ENCODE measurements around the gene UBXN11.
"Not testable (repeated sequence)": the region's sequence is repeated elsewhere in the genome, so short reads cannot be mapped to it uniquely, and the experiment has no call there.

UBXN11 gene

GRCh38 chr1:26337206-26337535, 30.7 kb upstream of the UBXN11 start:
- Histone ChIP-seq H3K79me1 (ENCODE audit: low read depth, low read length) (peaks cover 2% of the 10 kb centered on the region), H2AK5ac (ENCODE audit: low read depth, low read length) (peak overlapping the region; percentile 72), H4K91ac (ENCODE audit: low read depth, low read length, poor library complexity) (no peak overlapping the region), H3K4ac (ENCODE audit: low read length) (no peak overlapping the region), H2BK5ac (ENCODE audit: low read length) (peak overlapping the region; percentile 82), H2BK120ac (ENCODE audit: low read depth, low read length) (no peak overlapping the region), H3K14ac (ENCODE audit: low read length) (no peak overlapping the region), H4K8ac (ENCODE audit: low read depth, low read length) (no peak overlapping the region), H2BK15ac (ENCODE audit: low read length) (peak overlapping the region; percentile 99), H3K27ac (replicated peaks; ENCODE audit: low read length) (peak overlapping the region; percentile 24), H3K9ac (ENCODE audit: low read depth, low read length, poor library complexity) (peak overlapping the region; percentile 47), H3K18ac (ENCODE audit: low read length) (no peak overlapping the region), H3K4me3 (ENCODE audit: low read length in 2 of 2) (peak overlapping the region in 1 of 2 donors; percentile 14), H2AFZ (ENCODE audit: low read length) (peak overlapping the region; percentile 78), H3K4me2 (ENCODE audit: insufficient read depth, low read length, poor library complexity, severe bottlenecking) (no peak overlapping the region), H3K27me3 (ENCODE audit: control insufficient read depth in 3 of 3, insufficient read depth in 3 of 3, low read depth in 1 of 3, low read length in 3 of 3) (no peaks in the 10 kb centered on the region), H3K4me1 (ENCODE audit: control insufficient read depth in 2 of 2, insufficient read depth in 1 of 2, low read depth in 1 of 2, low read length in 2 of 2) (peaks cover 14 to 19% of the 10 kb centered on the region in 2 donors), H3K9me3 (replicated peaks in 1 of 2; ENCODE audit: control insufficient read depth in 2 of 2, insufficient read depth in 1 of 2, low read depth in 1 of 2, low read length in 2 of 2) (no peaks in the 10 kb centered on the region), H3K23ac (ENCODE audit: low read depth, low read length, poor library complexity) (no peak overlapping the region), H2BK12ac (ENCODE audit: low read length) (no peak overlapping the region), H3K36me3 (replicated peaks in 1 of 2; ENCODE audit: control insufficient read depth in 2 of 2, insufficient read depth in 2 of 2, low read length in 2 of 2) (no peaks in the 10 kb centered on the region)
- DNase-seq (ENCODE audit: low spot score): no peak
- WGBS, 2 donors (ENCODE audit: extremely low coverage in 2 of 2, insufficient read length in 2 of 2, insufficient replicate concordance in 1 of 2): no CpG with 5 or more reads among the region's 7 CpGs

DNA sequence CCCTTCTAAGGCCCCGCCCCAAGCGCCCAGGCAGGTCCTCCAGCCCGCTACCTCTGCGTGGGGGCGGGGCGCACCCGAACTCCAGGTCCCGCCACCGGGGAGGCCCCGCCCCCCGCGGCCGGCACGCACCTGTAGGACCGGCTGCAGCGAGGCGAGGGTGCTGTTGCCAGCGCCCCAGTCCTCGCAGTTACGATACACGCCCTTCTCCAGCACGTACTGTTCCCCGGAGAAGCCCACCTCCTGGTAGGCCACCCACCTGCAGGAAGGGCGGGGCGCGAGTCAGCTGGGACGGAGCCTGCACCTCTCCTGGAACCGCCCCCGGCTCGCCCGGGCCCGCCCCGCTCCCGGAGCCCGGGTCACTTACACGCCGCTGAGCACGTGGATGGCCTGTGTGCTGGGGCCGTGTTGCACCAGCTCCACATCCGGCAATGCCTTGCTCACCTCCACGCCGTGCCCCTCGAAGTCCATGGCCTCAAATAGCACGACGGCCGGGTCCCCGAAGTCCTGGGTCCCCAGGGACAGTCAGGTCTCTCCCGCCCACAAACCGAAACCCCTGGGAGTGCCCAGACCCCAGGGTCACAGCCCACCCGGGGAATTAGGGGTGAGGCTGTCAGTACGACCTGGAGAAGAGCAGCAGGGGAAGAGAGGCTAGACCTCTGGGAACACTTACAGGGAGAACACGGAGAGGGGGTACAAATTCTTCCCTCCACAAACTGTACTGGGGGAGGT, 30.2 kb upstream of the UBXN11 start:
- peak overlapping the region; percentile 86 for H3K9ac ChIP-seq (ENCODE audit: low read depth, low read length, poor library complexity)
- H3K23ac ChIP-seq (ENCODE audit: low read depth, low read length, poor library complexity): peak overlapping the region; percentile 93
- H3K18ac ChIP-seq (ENCODE audit: low read length): peak overlapping the region; percentile 98
- no peaks in the 10 kb centered on the region for H3K9me3 ChIP-seq (replicated peaks in 1 of 2; ENCODE audit: control insufficient read depth in 2 of 2, insufficient read depth in 1 of 2, low read depth in 1 of 2, low read length in 2 of 2)
- H3K14ac ChIP-seq (ENCODE audit: low read length): peak overlapping the region; percentile 25
- H3K36me3 ChIP-seq (replicated peaks in 1 of 2; ENCODE audit: control insufficient read depth in 2 of 2, insufficient read depth in 2 of 2, low read length in 2 of 2): no peaks in the 10 kb centered on the region
- peaks cover 14 to 19% of the 10 kb centered on the region in 2 donors for H3K4me1 ChIP-seq (ENCODE audit: control insufficient read depth in 2 of 2, insufficient read depth in 1 of 2, low read depth in 1 of 2, low read length in 2 of 2)
- peak overlapping the region in 1 of 2 donors; percentile 77 for H3K4me3 ChIP-seq (ENCODE audit: low read length in 2 of 2)
- no peak overlapping the region for H4K8ac ChIP-seq (ENCODE audit: low read depth, low read length)
- H2AK5ac ChIP-seq (ENCODE audit: low read depth, low read length): peak overlapping the region; percentile 72
- no CpG with 5 or more reads among the region's 52 CpGs for WGBS, 2 donors (ENCODE audit: extremely low coverage in 2 of 2, insufficient read length in 2 of 2, insufficient replicate concordance in 1 of 2)
- H2BK15ac ChIP-seq (ENCODE audit: low read length): peak overlapping the region; percentile 99
- H3K27me3 ChIP-seq (ENCODE audit: control insufficient read depth in 3 of 3, insufficient read depth in 3 of 3, low read depth in 1 of 3, low read length in 3 of 3): no peaks in the 10 kb centered on the region
- H4K91ac ChIP-seq (ENCODE audit: low read depth, low read length, poor library complexity): peak overlapping the region; percentile 25
- no peak overlapping the region for H3K27ac ChIP-seq (replicated peaks; ENCODE audit: low read length)
- H2BK120ac ChIP-seq (ENCODE audit: low read depth, low read length): no peak overlapping the region
- H3K4me2 ChIP-seq (ENCODE audit: insufficient read depth, low read length, poor library complexity, severe bottlenecking): peak overlapping the region; percentile 91
- H2BK5ac ChIP-seq (ENCODE audit: low read length): peak overlapping the region; percentile 82
- H2AFZ ChIP-seq (ENCODE audit: low read length): peak overlapping the region; percentile 78
- peak overlapping the region; percentile 73 for H2BK12ac ChIP-seq (ENCODE audit: low read length)
- DNase-seq (ENCODE audit: low spot score): peak; percentile 72
- peaks cover 2% of the 10 kb centered on the region for H3K79me1 ChIP-seq (ENCODE audit: low read depth, low read length)
- no peak overlapping the region for H3K4ac ChIP-seq (ENCODE audit: low read length)

GRCh38 chr1:26335774-26336476, 29.5 kb upstream of the UBXN11 start:
- Histone ChIP-seq H4K91ac (ENCODE audit: low read depth, low read length, poor library complexity) (no peak overlapping the region), H3K4me1 (ENCODE audit: control insufficient read depth in 2 of 2, insufficient read depth in 1 of 2, low read depth in 1 of 2, low read length in 2 of 2) (peaks cover 14 to 22% of the 10 kb centered on the region in 2 donors), H3K4ac (ENCODE audit: low read length) (no peak overlapping the region), H3K4me3 (ENCODE audit: low read length in 2 of 2) (peak overlapping the region; percentile 30 to 88), H3K9me3 (replicated peaks in 1 of 2; ENCODE audit: control insufficient read depth in 2 of 2, insufficient read depth in 1 of 2, low read depth in 1 of 2, low read length in 2 of 2) (no peaks in the 10 kb centered on the region), H3K14ac (ENCODE audit: low read length) (peak overlapping the region; percentile 71), H2BK15ac (ENCODE audit: low read length) (peak overlapping the region; percentile 99), H2AK5ac (ENCODE audit: low read depth, low read length) (no peak overlapping the region), H3K4me2 (ENCODE audit: insufficient read depth, low read length, poor library complexity, severe bottlenecking) (peak overlapping the region; percentile 91), H3K23ac (ENCODE audit: low read depth, low read length, poor library complexity) (no peak overlapping the region), H2BK12ac (ENCODE audit: low read length) (peak overlapping the region; percentile 94), H3K27me3 (ENCODE audit: control insufficient read depth in 3 of 3, insufficient read depth in 3 of 3, low read depth in 1 of 3, low read length in 3 of 3) (no peaks in the 10 kb centered on the region), H2BK120ac (ENCODE audit: low read depth, low read length) (no peak overlapping the region), H3K36me3 (replicated peaks in 1 of 2; ENCODE audit: control insufficient read depth in 2 of 2, insufficient read depth in 2 of 2, low read length in 2 of 2) (peaks cover 0 to 3% of the 10 kb centered on the region in 2 donors), H2BK5ac (ENCODE audit: low read length) (no peak overlapping the region), H3K18ac (ENCODE audit: low read length) (peak overlapping the region; percentile 97), H3K9ac (ENCODE audit: low read depth, low read length, poor library complexity) (peak overlapping the region; percentile 86), H3K79me1 (ENCODE audit: low read depth, low read length) (peaks cover 2% of the 10 kb centered on the region), H4K8ac (ENCODE audit: low read depth, low read length) (no peak overlapping the region), H3K27ac (replicated peaks; ENCODE audit: low read length) (no peak overlapping the region), H2AFZ (ENCODE audit: low read length) (peak overlapping the region; percentile 78)
- DNase-seq (ENCODE audit: low spot score): no peak
- WGBS, 2 donors (ENCODE audit: extremely low coverage in 2 of 2, insufficient read length in 2 of 2, insufficient replicate concordance in 1 of 2): no CpG with 5 or more reads among the region's 41 CpGs

- not testable (repeated sequence) for H3K36me3 ChIP-seq (replicated peaks in 1 of 2; ENCODE audit: control insufficient read depth in 2 of 2, insufficient read depth in 2 of 2, low read length in 2 of 2); H4K8ac ChIP-seq (ENCODE audit: low read depth, low read length); H3K27me3 ChIP-seq (ENCODE audit: control insufficient read depth in 3 of 3, insufficient read depth in 3 of 3, low read depth in 1 of 3, low read length in 3 of 3); H3K27ac ChIP-seq (replicated peaks; ENCODE audit: low read length); H3K9ac ChIP-seq (ENCODE audit: low read depth, low read length, poor library complexity); H3K4me3 ChIP-seq (ENCODE audit: low read length in 2 of 2); H3K18ac ChIP-seq (ENCODE audit: low read length); H2AK5ac ChIP-seq (ENCODE audit: low read depth, low read length); H4K91ac ChIP-seq (ENCODE audit: low read depth, low read length, poor library complexity); H2BK12ac ChIP-seq (ENCODE audit: low read length); H2AFZ ChIP-seq (ENCODE audit: low read length); H2BK5ac ChIP-seq (ENCODE audit: low read length); H3K14ac ChIP-seq (ENCODE audit: low read length); H3K4ac ChIP-seq (ENCODE audit: low read length); H3K9me3 ChIP-seq (replicated peaks in 1 of 2; ENCODE audit: control insufficient read depth in 2 of 2, insufficient read depth in 1 of 2, low read depth in 1 of 2, low read length in 2 of 2); H3K4me2 ChIP-seq (ENCODE audit: insufficient read depth, low read length, poor library complexity, severe bottlenecking); H3K79me1 ChIP-seq (ENCODE audit: low read depth, low read length); H3K23ac ChIP-seq (ENCODE audit: low read depth, low read length, poor library complexity); H2BK15ac ChIP-seq (ENCODE audit: low read length); DNase-seq (ENCODE audit: low spot score); H2BK120ac ChIP-seq (ENCODE audit: low read depth, low read length)
- H3K4me1 ChIP-seq (ENCODE audit: control insufficient read depth in 2 of 2, insufficient read depth in 1 of 2, low read depth in 1 of 2, low read length in 2 of 2): peaks cover 14 to 19% of the 10 kb centered on the region in 2 donors
- no CpG with 5 or more reads among the region's 8 CpGs for WGBS, 2 donors (ENCODE audit: extremely low coverage in 2 of 2, insufficient read length in 2 of 2, insufficient replicate concordance in 1 of 2)
Measured at GRCh38 chr1:26333312-26333711, 26.9 kb upstream of the UBXN11 start.
